GM21423 (cell line): Measurements from ENCODE around the gene CDC25A.

Experiments used
- ATAC-seq: cut with Tn5 transposase; IDR thresholded peaks from one replicate; pipeline ENCODE4 v1.9.1; 2021; ENCODE audit warnings: mild to moderate bottlenecking, moderate library complexity; ENCODE audit not compliant: unreplicated experiment

Gene CDC25A

GRCh38 chr3:48196611-48197010 lies 8.4 kb upstream of the CDC25A start:
- no peak for ATAC-seq

- no peak for ATAC-seq
These were observed 6.3 kb upstream of the CDC25A start for GRCh38 chr3:48194446-48195071.

DNA sequence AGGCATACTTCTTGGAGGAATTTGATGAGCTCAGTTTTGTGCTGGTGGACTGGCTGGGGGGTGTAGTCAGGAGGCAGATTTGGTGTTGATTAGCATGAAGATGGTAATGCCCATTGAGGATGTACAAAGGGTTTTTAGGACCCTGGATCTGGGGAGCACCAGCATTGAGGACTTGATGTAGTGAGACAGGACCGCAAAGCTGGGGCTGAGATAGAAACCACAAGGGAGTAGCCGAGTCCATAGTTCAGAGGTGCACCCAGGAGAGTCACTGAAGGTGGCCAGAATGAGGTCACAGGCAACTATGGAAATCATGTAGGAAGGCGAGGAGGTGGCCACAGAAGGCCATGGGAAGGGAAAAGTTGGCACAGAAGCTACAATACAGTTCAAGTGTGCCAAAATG lies 2.7 kb upstream of the CDC25A start:
- ATAC-seq: no peak

- no peak for ATAC-seq
These were observed 1.1 kb upstream of the CDC25A start for GRCh38 chr3:48189321-48189720.

GRCh38 chr3:48187579-48188265 lies 495 bp downstream of the CDC25A start:
- ATAC-seq: peak; percentile 28

DNA sequence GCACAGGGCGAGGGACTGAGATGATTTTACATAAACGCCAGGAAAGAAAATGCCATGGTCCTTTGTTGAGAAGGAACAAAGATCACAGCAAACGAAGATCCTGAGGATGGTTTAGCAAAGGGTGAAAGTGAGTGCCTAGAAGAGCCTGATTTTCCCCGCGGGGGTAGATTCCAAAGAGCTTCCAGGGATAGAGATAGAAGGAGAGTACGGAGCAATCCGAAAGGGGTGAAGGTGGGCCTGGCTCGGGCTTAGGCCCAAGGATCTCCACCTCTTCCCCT lies 977 bp downstream of the CDC25A start:
- ATAC-seq: no peak

DNA sequence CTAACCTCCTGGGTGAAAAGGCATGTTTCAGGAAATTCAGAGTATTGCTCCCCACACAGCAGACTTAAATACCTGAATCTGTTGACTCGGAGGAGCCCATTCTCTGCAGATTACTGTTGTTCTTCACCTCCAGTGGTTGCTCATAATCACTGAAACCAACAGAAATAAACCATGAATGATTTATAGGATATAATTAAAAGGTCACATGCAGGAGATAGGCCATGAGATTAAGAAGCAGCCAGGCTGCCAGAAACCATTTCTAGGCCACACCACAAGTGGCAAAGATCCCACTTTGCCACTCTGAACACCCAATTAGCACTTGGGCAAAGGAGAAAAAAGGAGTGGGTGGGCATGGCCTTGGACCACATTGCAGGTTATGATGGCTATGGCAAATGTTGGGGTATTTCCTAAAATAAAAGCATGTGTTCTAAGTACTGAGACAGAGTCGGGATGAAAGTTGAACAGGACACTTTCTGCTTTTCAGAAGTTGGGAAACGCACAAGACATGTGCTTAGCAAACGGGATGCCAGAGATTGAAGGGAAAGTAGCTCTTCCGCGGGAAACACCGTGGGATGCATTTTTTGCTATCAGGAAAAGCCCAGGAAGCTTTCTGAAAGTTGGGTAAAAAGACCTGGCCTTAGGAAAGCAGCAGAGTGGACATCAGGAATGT lies 1.5 kb downstream of the CDC25A start:
- no peak for ATAC-seq

GRCh38 chr3:48185129-48185528 lies 3.1 kb downstream of the CDC25A start:
- no peak for ATAC-seq

DNA sequence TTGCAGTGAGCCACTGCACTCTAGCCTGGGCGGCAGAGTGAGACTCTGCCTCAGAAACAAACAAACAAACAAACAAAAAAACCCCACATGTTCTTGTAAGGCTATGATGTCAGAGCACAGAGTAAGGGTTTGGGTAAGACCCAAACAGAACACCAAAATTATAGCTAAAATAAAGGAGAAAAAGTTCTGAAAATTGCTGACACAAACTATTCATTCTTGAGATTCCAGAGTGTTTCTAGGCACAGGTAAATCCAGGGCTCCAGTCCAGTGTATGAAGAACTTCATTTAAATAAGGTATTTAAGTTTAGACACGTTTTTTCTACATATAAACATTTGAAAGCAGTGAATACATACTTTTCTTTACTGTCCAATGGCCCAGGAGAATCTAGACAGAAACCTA lies 3.9 kb downstream of the CDC25A start:
- no peak for ATAC-seq

GRCh38 chr3:48180531-48181253 lies 7.5 kb downstream of the CDC25A start:
- ATAC-seq: no peak

GRCh38 chr3:48180021-48180420 lies 8.2 kb downstream of the CDC25A start:
- ATAC-seq: no peak

GRCh38 chr3:48178072-48178471 lies 10.1 kb downstream of the CDC25A start:
- no peak for ATAC-seq

DNA sequence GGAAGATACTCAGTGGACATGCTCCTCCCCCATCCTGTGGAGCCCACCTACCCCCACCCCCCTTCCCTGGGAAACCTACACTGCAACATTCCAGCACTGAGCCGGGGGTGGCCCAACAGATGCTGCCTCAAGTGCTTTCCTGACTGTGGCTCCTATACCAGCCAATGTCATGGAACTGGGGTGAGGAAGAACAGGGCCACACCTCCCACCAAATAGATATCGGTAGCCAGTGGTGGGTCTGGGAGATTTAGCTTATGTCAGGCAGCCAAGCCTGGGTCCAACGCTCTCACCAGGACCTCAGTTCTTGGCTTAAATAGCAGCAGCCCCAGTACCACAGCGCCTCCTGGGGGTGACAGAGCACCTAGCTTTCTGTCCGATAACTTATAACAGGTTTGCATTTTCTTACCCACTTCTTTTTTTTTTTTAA lies 30.3 kb downstream of the CDC25A start:
- ATAC-seq: no peak

GRCh38 chr3:48157202-48157840 lies 30.9 kb downstream of the CDC25A start:
- ATAC-seq: no peak

DNA sequence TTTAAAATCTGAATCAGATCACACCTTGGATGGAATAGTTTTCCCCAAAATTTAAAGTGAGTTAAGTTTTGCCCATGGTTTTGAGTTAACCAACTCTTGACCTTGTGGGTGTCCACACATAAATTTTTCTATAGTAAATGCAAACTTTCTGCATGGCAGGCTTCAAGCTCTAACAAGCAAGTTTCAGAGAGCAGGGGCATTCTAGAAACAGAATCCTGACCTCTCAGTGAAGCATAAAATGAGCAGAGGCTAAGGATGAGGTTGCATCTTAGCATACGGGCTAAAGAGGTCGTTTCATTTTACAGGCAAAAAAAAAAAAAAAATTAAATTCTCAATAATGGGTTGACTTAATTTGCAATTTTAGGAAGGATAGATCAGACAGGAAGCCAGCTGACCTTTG lies 32.1 kb downstream of the CDC25A start:
- no peak for ATAC-seq

DNA sequence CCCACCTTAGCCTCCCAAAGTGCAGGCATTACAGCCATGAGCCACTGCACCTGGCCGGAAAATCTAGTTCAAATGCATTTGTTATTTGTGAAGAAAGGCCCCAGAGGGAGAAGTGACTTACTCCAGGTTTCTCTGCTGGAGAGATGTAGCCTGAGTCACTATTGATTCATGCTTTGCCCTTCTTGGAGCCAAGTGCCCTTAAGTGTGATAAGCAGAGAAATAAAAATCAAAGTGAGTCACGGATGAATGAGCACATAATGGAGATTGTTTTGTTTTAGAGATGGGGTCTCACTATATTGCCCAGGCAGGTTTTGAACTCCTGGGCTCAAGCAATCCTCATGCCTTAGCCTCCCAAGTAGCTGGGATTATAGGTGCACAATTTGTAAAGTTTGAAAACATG lies 33.1 kb downstream of the CDC25A start:
- ATAC-seq: no peak

- ATAC-seq: no peak
These were observed 36.3 kb downstream of the CDC25A start for GRCh38 chr3:48151807-48152427.

- peak; percentile 64 for ATAC-seq
These were observed 37.0 kb downstream of the CDC25A start for GRCh38 chr3:48151058-48151806.

DNA sequence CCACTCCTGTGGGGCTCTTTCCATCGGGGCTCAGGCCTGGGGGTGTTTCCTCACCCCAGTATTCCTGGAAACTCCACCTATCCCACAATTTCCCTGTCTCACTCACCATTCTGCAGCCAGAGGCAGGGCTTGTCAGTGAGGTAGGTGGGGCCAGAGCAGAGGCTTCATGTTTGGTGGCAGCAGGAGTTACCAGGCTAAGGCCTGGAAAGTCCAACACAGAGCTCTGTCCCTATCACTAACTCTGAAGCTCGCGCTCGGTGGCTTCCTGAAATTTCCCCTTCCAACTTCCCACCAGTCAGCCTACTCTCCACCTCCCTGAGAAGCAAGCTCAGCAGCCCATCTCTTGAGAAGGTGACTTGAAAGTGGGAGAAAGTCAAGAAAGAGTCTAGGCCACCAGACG lies 44.2 kb downstream of the CDC25A start:
- no peak for ATAC-seq

GRCh38 chr3:48143567-48143966 lies 44.6 kb downstream of the CDC25A start:
- ATAC-seq: no peak
